NOMO-1 treated with DMSO at 0.1 percent for 48 hours (cell line): ENCODE data around the gene AEBP1.
A peak's percentile ranks its signal among the peaks of the same experiment; 100 is the strongest.

Experiments
- DNase-seq: peaks from one replicate; lab custom pipeline; 2025; ENCODE audit not compliant: unreplicated experiment; lab: John Stamatoyannopoulos, UW

The AEBP1 gene

DNA sequence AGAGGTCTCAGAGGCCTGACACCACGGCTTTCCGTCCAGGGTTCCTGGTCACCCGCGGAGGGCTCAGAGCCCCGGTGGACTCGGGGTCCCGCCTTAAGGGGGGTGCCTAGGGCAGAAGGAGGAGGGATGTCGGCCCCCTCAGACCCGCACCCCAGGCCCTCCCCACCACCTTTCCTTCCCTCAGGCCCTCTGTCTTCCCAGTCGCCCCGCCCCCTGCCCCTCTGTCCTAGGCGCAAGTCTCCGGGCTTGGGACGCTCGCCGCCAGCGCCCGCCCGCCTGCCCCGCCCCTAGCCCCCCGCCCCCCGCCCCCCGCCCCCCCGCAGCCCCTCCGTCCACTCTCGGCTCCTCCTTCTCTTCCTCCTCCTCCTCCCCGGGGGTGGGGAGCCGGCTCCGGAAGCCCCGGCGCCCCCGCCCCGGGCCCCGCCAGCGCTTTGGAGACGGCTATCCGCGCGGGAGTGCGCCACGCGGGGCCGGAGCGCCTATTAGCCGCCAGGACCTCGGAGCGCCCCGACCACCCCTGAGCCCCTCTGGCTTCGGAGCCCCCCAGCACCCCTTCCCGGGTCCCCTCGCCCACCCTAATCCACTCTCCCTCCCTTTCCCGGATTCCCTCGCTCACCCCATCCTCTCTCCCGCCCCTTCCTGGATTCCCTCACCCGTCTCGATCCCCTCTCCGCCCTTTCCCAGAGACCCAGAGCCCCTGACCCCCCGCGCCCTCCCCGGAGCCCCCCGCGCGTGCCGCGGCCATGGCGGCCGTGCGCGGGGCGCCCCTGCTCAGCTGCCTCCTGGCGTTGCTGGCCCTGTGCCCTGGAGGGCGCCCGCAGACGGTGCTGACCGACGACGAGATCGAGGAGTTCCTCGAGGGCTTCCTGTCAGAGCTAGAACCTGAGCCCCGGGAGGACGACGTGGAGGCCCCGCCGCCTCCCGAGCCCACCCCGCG, at the start of gene AEBP1:
Gene AEBP1, plus strand, starts transcription at position 423 of the 937 bp plus-strand sequence. Its CDS starts 321 bp downstream, at position 744.
- DNase-seq: peak; percentile 35

DNA sequence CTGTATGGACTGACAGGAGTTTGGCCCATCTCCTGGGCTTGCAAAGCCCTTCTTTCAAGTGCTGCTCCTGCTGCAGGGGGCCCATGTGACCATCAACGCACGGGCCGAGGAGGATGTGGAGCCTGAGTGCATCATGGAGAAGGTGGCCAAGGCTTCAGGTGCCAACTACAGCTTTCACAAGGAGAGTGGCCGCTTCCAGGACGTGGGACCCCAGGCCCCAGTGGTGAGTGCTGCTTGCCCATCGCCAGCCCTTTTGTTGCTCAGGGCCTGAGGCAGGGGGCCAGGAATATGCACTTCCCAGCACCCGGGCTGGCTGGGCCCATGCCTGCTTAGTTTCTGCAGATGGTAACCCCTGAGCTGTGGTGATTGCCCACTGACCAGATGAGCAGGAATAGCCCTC, 47.5 kb upstream of the AEBP1 start:
- no peak for DNase-seq

- no peak for DNase-seq
These were observed 46.8 kb upstream of the AEBP1 start for GRCh38 chr7:44057181-44057848.

- no peak for DNase-seq
These were observed 46.0 kb upstream of the AEBP1 start for GRCh38 chr7:44057849-44058758.

- DNase-seq: no peak
These were observed 45.4 kb upstream of the AEBP1 start for GRCh38 chr7:44058759-44059218.

DNA sequence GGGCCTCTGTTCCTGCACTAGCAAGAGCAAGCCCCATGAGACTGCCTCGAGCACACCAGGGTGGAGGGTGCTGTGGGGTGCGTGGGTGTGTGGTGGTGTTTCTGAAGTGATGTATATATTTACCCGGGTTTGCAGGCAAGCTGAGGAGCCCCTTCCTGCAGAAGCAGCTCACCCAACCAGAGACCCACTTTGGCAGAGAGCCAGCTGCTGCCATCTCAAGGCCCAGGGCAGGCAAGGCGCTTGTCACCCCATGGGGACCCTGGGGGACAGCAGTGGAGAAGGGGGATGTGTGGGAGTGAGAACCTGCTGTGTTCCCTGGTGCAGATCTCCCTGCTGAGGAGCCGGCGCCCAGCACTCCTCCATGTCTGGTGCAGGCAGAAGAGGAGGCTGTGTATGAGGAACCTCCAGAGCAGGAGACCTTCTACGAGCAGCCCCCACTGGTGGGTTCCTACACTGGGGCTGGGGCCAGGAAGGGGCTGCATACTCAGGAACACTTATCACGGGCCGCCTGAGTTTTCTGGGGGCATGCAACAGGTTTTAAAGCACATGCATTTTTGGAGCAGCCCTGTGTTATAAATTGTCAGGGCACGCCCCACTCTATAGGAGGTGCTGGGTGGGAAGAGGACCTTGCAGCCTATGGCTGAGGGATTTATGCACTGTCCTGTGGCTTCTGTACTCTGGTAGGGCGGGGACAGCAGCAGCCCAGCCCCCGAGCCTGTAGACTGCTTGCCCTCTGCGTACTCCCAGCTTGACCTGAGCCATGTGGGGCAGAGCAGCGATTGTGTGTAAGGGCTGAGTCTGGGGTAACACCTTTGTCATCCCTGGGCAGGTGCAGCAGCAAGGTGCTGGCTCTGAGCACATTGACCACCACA, 44.7 kb upstream of the AEBP1 start:
- DNase-seq: no peak

GRCh38 chr7:44060091-44060947, 43.8 kb upstream of the AEBP1 start:
- no peak for DNase-seq

DNA sequence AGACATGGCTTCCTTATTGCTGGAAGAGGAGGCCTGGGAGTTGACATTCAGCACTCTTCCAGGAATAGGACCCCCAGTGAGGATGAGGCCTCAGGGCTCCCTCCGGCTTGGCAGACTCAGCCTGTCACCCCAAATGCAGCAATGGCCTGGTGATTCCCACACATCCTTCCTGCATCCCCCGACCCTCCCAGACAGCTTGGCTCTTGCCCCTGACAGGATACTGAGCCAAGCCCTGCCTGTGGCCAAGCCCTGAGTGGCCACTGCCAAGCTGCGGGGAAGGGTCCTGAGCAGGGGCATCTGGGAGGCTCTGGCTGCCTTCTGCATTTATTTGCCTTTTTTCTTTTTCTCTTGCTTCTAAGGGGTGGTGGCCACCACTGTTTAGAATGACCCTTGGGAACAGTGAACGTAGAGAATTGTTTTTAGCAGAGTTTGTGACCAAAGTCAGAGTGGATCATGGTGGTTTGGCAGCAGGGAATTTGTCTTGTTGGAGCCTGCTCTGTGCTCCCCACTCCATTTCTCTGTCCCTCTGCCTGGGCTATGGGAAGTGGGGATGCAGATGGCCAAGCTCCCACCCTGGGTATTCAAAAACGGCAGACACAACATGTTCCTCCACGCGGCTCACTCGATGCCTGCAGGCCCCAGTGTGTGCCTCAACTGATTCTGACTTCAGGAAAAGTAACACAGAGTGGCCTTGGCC, 43.0 kb upstream of the AEBP1 start:
- no peak for DNase-seq

GRCh38 chr7:44061645-44062179, 42.4 kb upstream of the AEBP1 start:
- DNase-seq: no peak

GRCh38 chr7:44062180-44062902, 41.8 kb upstream of the AEBP1 start:
- no peak for DNase-seq

GRCh38 chr7:44062903-44063295, 41.2 kb upstream of the AEBP1 start:
- DNase-seq: no peak

GRCh38 chr7:44063547-44063893, 40.6 kb upstream of the AEBP1 start:
- no peak for DNase-seq

DNA sequence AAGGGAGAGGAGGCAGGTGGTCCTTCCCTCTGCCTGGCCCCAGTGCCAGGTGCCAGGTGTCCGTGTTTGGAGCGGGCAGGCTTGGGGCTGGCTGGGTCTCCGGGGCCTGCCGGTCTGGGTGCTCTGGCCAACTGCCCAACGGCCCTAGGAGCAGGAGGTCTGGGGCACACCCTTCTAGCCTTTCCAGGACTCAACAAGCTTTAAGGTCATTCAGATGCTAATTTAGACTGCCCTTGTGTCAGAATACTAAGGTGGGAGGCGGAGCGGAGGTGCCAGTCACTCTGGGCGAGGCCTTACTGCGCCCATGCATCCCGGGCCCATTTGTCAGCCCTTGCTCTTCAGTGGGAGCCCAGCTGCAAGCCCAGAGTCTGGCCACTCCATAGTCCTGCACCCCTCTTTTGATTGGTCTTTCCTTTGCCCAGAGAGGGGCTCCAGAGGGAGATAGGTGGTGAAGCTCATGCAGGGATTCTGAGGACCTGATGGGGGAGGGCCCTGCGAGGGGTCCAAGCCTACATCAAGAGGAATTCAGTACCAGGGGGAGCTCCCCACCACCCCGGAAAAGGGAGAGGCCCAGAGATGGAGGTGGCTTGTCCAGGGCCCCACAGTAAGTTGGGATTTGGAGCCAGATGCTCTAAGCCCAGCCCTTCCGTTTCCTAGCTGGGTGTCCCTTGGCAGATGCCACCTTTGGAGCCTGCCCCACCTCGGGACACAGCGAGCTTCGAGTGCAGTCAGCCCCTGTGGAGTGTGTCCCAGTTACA, 40.1 kb upstream of the AEBP1 start:
- DNase-seq: no peak

DNA sequence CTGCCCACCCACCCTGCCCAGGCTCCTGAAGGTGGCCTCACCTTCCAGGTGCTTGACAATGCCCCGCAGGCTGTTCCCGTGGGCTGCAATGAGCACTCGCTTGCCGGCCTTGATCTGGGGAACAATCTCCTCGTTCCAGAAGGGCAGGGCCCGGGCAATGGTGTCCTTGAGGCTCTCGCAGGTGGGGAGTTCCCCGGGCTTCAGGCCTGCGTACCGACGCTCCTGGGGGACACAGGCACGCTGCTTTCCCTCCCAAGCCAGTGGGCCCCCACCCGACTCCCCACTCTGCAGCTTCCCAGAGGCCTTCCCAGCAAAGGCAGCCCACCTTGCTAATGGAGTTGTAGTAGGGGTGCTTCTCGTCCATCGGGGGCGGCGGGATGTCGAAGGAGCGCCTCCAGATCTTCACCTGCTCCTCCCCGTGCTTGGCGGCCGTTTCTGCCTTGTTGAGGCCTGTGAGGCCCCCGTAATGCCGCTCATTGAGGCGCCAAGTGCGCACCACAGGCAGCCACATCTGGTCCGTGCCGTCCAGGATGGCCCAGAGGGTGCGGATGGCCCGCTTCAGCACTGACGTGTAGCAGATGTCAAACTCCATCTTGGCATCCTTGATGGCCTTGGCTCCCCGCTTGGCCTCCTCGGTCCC, 39.2 kb upstream of the AEBP1 start:
- DNase-seq: no peak

DNA sequence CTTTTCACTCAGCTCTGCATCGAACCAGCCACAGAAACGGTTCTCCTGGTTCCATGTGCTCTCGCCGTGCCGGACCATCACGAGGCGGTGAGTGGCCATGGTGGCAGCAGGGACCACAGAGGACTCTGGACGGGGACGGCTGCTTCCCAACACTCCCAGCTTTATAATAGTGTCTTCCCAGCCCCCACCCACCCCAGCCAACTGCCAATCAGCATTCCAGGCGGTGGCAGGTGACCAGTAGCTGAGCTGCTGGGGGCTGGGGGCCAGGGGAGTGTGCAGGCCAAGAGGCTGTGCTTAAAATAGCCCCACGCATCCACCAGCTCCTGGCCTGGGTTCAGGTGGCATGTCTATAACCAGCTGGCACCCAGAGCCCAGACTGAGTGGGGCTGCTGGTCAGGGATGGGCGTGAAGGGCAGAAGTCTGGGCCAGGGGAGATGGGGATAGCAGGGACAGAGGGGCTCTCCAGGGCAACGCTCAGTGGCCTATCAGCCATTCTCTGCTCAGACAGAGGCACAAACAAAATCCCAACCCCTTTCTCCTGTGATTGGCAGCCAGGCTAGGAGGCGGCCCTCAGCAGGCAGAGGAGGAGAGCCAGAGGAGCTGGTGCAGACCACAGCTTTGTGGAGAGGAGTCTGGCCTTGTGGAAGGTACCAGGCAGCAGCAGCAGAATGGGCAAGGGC, 38.6 kb upstream of the AEBP1 start, which contains the start of gene PGAM2:
Gene PGAM2, minus strand, starts transcription at position 137 of the 680 bp plus-strand sequence. Its CDS starts 38 bp downstream, at position 99.
- peak; percentile 19 for DNase-seq

GRCh38 chr7:44066111-44066460, 38.1 kb upstream of the AEBP1 start:
- DNase-seq: no peak
